Cardiac fibroblast (primary cell): ENCODE results near the gene SLC47A2.

Experiments
- DNase-seq, 2 donors: peaks; one replicate each; pipeline versions ENCODE4 v3.0.0 to v3.0.0-alpha.2; 2010; ENCODE audit warnings: low read depth in 2 of 2
- H3K4me3 ChIP-seq, 2 donors: replicated peaks in 1 of 2; 1 replicate in 1 of 2; 2 replicates in 1 of 2; pipeline ENCODE4 v1.5.1; 2011; ENCODE audit warnings: low read depth in 2 of 2, low read length in 2 of 2, mild to moderate bottlenecking in 2 of 2, moderate library complexity in 1 of 2
- CTCF ChIP-seq: IDR thresholded peaks from one replicate; pipeline ENCODE4 v1.5.1; 2011; ENCODE audit warnings: low read depth, mild to moderate bottlenecking, low read length, inconsistent platforms

SLC47A2 gene

GRCh38 chr17:19726631-19727376, 10.4 kb upstream of the SLC47A2 start:
- H3K4me3 ChIP-seq, result no peak overlapping the region
- DNase-seq, result peak; percentile 52 to 71
- no peak for TF ChIP-seq CTCF

DNA sequence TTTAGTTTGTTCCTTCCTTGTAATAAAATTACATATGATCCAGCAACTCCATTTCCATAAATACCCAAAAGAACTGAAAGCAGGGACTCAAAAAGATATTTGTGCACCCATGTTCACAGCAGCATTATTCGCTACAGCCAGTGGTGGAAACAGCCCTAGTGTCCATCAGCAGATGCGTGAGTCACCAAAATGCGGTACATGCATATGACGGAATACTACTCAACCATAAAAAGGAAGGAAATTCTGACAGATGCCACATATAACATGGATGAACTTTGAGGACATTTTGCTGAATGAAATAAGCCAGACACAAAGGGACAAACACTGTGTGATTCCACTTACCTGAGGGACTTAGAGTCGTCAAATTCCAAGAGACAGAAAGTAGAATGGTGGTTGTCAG, 9.1 kb upstream of the SLC47A2 start:
- no peak overlapping the region for H3K4me3 ChIP-seq
- no peak for TF ChIP-seq CTCF
- DNase-seq, result no peak

DNA sequence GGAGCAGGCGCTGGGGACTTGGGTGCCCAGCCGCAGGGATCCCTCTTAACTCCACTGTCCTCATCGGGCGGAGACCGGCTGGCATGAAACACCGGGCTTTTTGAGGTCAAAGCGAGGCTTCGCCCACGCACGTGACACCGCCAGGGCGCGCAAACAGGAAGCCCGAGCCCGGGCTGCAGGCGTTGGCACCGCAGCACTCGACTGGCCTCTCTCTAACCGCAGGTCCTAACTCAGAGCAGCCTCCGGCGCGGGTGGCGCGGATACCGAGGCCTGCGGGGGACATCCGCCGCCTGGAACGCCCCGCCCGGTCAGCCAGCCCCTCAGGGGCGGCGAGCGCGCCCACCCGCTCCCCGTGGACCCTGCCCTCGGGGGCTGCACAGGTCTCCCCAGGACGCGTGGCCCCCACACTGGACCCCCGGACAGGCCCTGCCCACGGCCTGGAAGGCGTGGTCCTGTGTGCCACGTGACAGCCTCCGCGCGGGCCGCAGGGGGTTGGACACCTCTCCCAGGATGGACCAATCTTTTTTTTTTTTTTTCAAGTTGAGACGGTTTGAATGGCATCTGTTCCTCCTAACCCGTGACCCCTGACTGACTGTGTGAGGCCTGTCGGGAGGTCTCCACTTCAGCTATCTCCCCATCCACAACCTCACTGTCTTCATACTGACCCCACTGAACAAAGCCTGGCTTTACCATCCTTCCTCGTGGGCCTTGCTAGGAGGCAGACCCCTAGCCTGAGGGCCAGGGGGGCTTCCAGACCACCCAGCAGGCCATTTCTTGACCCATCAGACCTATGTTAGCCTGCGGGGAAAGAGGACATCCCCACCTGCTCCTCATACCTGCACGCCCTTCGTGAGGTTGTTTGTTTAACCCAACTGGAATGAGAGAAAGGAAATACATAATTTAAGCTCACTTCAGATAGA, 8.4 kb upstream of the SLC47A2 start:
- peak in 1 of 2 donors; percentile 44 for DNase-seq
- no peak for TF ChIP-seq CTCF
- no peak overlapping the region for H3K4me3 ChIP-seq

GRCh38 chr17:19723964-19724363, 7.6 kb upstream of the SLC47A2 start:
- no peak for TF ChIP-seq CTCF
- H3K4me3 ChIP-seq, result no peak overlapping the region
- no peak for DNase-seq

GRCh38 chr17:19720631-19721426, 4.4 kb upstream of the SLC47A2 start:
- H3K4me3 ChIP-seq, result no peak overlapping the region
- no peak for TF ChIP-seq CTCF
- no peak for DNase-seq

GRCh38 chr17:19720210-19720475, 3.8 kb upstream of the SLC47A2 start:
- no peak for DNase-seq

More at GRCh38 chr17:19720210-19720475, 3.8 kb upstream of the SLC47A2 start:
- H3K4me3 ChIP-seq, result no peak overlapping the region
- no peak for TF ChIP-seq CTCF
